ENCODE data around the gene SPPL2B.

Gene SPPL2B

GRCh38 chr19:2300533-2300932, 28.0 kb upstream of the SPPL2B start:
- DNase-seq (ENCODE audit: low read depth in 1 of 2, low spot score in 1 of 2), result no peak

- DNase-seq (ENCODE audit: low read depth in 1 of 2, low spot score in 1 of 2), result no peak
Observed at GRCh38 chr19:2302319-2303210, 25.9 kb upstream of the SPPL2B start.

GRCh38 chr19:2303211-2303798, 25.2 kb upstream of the SPPL2B start:
- no peak for DNase-seq (ENCODE audit: low read depth in 1 of 2, low spot score in 1 of 2)

GRCh38 chr19:2305452-2306280, 22.8 kb upstream of the SPPL2B start:
- DNase-seq (ENCODE audit: low read depth in 1 of 2, low spot score in 1 of 2), result no peak

- DNase-seq (ENCODE audit: low read depth in 1 of 2, low spot score in 1 of 2), result no peak
Observed at GRCh38 chr19:2306281-2306806, 22.1 kb upstream of the SPPL2B start.

GRCh38 chr19:2306971-2307370, 21.5 kb upstream of the SPPL2B start:
- no peak for DNase-seq (ENCODE audit: low read depth in 1 of 2, low spot score in 1 of 2)

GRCh38 chr19:2307518-2308012, 20.9 kb upstream of the SPPL2B start:
- DNase-seq (ENCODE audit: low read depth in 1 of 2, low spot score in 1 of 2), result no peak

- DNase-seq (ENCODE audit: low read depth in 1 of 2, low spot score in 1 of 2), result no peak
Observed at GRCh38 chr19:2308114-2308556, 20.3 kb upstream of the SPPL2B start, which contains the start of gene LINGO3. Gene LINGO3, minus strand, starts transcription at chr19:2308154. Its CDS starts 16,378 bp downstream, at chr19:2291776.

GRCh38 chr19:2309734-2310362, 18.6 kb upstream of the SPPL2B start:
- DNase-seq (ENCODE audit: low read depth in 1 of 2, low spot score in 1 of 2), result no peak

- no peak for DNase-seq (ENCODE audit: low read depth in 1 of 2, low spot score in 1 of 2)
Observed at GRCh38 chr19:2311093-2311492, 17.4 kb upstream of the SPPL2B start.

- DNase-seq (ENCODE audit: low read depth in 1 of 2, low spot score in 1 of 2), result no peak
Observed at GRCh38 chr19:2312820-2313501, 15.5 kb upstream of the SPPL2B start.

- no peak for DNase-seq (ENCODE audit: low read depth in 1 of 2, low spot score in 1 of 2)
Observed at GRCh38 chr19:2315121-2315817, 13.2 kb upstream of the SPPL2B start.

- DNase-seq (ENCODE audit: low read depth in 1 of 2, low spot score in 1 of 2), result no peak
Observed at GRCh38 chr19:2315818-2316353, 12.6 kb upstream of the SPPL2B start.

GRCh38 chr19:2317300-2317699, 11.2 kb upstream of the SPPL2B start:
- DNase-seq (ENCODE audit: low read depth in 1 of 2, low spot score in 1 of 2), result no peak

GRCh38 chr19:2317756-2318155, 10.7 kb upstream of the SPPL2B start:
- DNase-seq (ENCODE audit: low read depth in 1 of 2, low spot score in 1 of 2), result no peak

- DNase-seq (ENCODE audit: low read depth in 1 of 2, low spot score in 1 of 2), result no peak
Observed at GRCh38 chr19:2318923-2319322, 9.6 kb upstream of the SPPL2B start.

- no peak for DNase-seq (ENCODE audit: low read depth in 1 of 2, low spot score in 1 of 2)
Observed at GRCh38 chr19:2319551-2319950, 8.9 kb upstream of the SPPL2B start.

GRCh38 chr19:2320049-2320448, 8.4 kb upstream of the SPPL2B start:
- no peak for DNase-seq (ENCODE audit: low read depth in 1 of 2, low spot score in 1 of 2)

- no peak for DNase-seq (ENCODE audit: low read depth in 1 of 2, low spot score in 1 of 2)
Observed at GRCh38 chr19:2320939-2321338, 7.5 kb upstream of the SPPL2B start.

Data from stimulated activated CD4-positive, alpha-beta T cell treated with anti-CD3 and anti-CD28 coated beads, Interleukin-15, amount 100 ng/mL, for 1 hour (primary cell).